OCI-LY1 (cell line): ENCODE measurements around the gene TIMELESS.

Experiments used
- CTCF ChIP-seq: fragments of 200-600 bp; sonication (generic), shearing (Covaris generic); IDR thresholded peaks from 2 replicates; pipeline ENCODE4 v1.5.1; 2017; ENCODE audit warnings: mild to moderate bottlenecking, antibody characterized with exemption, low read length, moderate library complexity, mixed read lengths
- EZH2 ChIP-seq: fragments of 200-600 bp; sonication (generic), shearing (Covaris generic); IDR thresholded peaks from 2 replicates; pipeline ENCODE4 v1.8.0; 2017; ENCODE audit warnings: borderline replicate concordance, mixed run types, mild to moderate bottlenecking, antibody characterized with exemption, low read length, moderate library complexity, mixed read lengths

- no peak for TF ChIP-seq CTCF
- TF ChIP-seq EZH2, result no peak
Measured at GRCh38 chr12:56449622-56449984, 377 bp upstream of the TIMELESS start.
